K562 (cell line): ENCODE data around the gene NUDT22. TPM values are rescaled to one million over a fixed set of nuclear protein-coding genes. Genes with fewer than 3 reads are reported as not detected.
A peak's percentile ranks its signal among the peaks of the same experiment; 100 is the strongest.

Experiments
- CBFB ChIP-seq: sonication (generic); formaldehyde crosslinking; IDR thresholded peaks from 2 replicates; pipeline ENCODE4 v1.4.0; 2020; ENCODE audit warnings: mild to moderate bottlenecking, missing genetic modification reagents
- CCAR2 ChIP-seq: fragments of 200-400 bp; formaldehyde crosslinking; IDR thresholded peaks from 2 replicates; pipeline ENCODE4 v1.6.1; 2017; ENCODE audit warnings: mild to moderate bottlenecking, low read depth, low read length
- CHD4 ChIP-seq: fragments of 200-600 bp; sonication (generic); IDR thresholded peaks from 3 replicates; pipeline ENCODE4 v1.6.1; 2012; ENCODE audit warnings: low read depth, mild to moderate bottlenecking, mixed read lengths, low read length, inconsistent platforms; ENCODE audit not compliant: insufficient read depth, insufficient replicate concordance, poor library complexity, severe bottlenecking
- ETV1 ChIP-seq: fragments of 450-650 bp; conservative IDR thresholded peaks from 2 replicates; pipeline ENCODE4 v1.6.1; 2016; ENCODE audit warnings: missing genetic modification characterization, control low read depth, low read depth, missing compliant biosample characterization
- HDAC6 ChIP-seq: IDR thresholded peaks from 2 replicates; pipeline ENCODE4 v1.6.1; 2012; ENCODE audit warnings: low read depth, mild to moderate bottlenecking, control low read depth, inconsistent platforms, low read length, moderate library complexity
- NFXL1 ChIP-seq: fragments of 450-650 bp; formaldehyde crosslinking; IDR thresholded peaks from 2 replicates; pipeline ENCODE4 v1.4.0; 2021; ENCODE audit warnings: mild to moderate bottlenecking
- POLR2AphosphoS5 ChIP-seq: IDR thresholded peaks from 2 replicates; pipeline ENCODE4 v1.6.1; 2011; ENCODE audit warnings: mild to moderate bottlenecking, low read depth, low read length, moderate library complexity; ENCODE audit not compliant: control insufficient read depth, insufficient read depth
- POLR3G ChIP-seq: IDR thresholded peaks from 2 replicates; pipeline ENCODE4 v1.6.1; 2011; ENCODE audit not compliant: insufficient read length, insufficient replicate concordance; ENCODE audit errors: extremely low read depth
- PRPF4 ChIP-seq: fragments of 200-400 bp; formaldehyde crosslinking; IDR thresholded peaks from one replicate; pipeline ENCODE4 v1.6.1; 2017; ENCODE audit warnings: low read length, low read depth, mild to moderate bottlenecking; ENCODE audit not compliant: insufficient read depth, poor library complexity, severe bottlenecking
- RB1 ChIP-seq: fragments of 450-650 bp; IDR thresholded peaks from 2 replicates; pipeline ENCODE4 v1.6.1; 2017; ENCODE audit warnings: low read depth, mild to moderate bottlenecking
- SP1 ChIP-seq: sonication (generic); formaldehyde crosslinking; IDR thresholded peaks from 2 replicates; pipeline ENCODE4 v1.8.1; 2022; ENCODE audit warnings: mild to moderate bottlenecking, missing genetic modification reagents
- SRSF7 ChIP-seq: fragments of 200-400 bp; formaldehyde crosslinking; optimal IDR thresholded peaks from 2 replicates; pipeline ENCODE3; 2017; ENCODE audit warnings: mild to moderate bottlenecking, low read depth, low read length
- TCF7L2 ChIP-seq: fragments of 150-350 bp; IDR thresholded peaks from 2 replicates; pipeline ENCODE4 v1.6.1; 2016; ENCODE audit warnings: low read depth, mild to moderate bottlenecking, low read length, moderate library complexity
- polyA plus RNA-seq, 8 experiments: library from polyadenylated mRNA; depleted of rRNA in 4 of 8; stranded (reverse) in 5 of 8; unstranded in 3 of 8; fragments of >200 nt; fragmentation: Nextera tagmentation in 2 of 8; fragmentation: Illumina TruSeq in 1 of 8; extraction: Ambion mirVana in 2 of 8; extraction: Trizol in 1 of 8; gene quantifications; 2 replicates each; pipeline versions ENCODE4 v1.2.1 to v1.2.3, GENCODE V29; 2011 to 2014; ENCODE audit warnings: inconsistent platforms in 1 of 8, missing spikeins in 1 of 8
- total RNA-seq, 7 experiments: library from RNA; depleted of rRNA in 6 of 7; stranded (reverse); fragments of >200 nt in 6 of 7; fragmentation: Illumina TruSeq in 2 of 7; extraction: Trizol in 2 of 7; gene quantifications; 2 replicates each; pipeline versions ENCODE4 v1.2.1 to v1.2.3, GENCODE V29; 2011 to 2021; ENCODE audit warnings: low replicate concordance in 1 of 7
- TF ChIP-seq, protein P1 (sequence below): fragments of 450-650 bp; IDR thresholded peaks from 2 replicates; pipeline ENCODE4 v1.6.1; 2016; ENCODE audit warnings: low read depth, mild to moderate bottlenecking, moderate library complexity
- TF ChIP-seq, protein P2 (sequence below): fragments of 450-650 bp; IDR thresholded peaks from 2 replicates; pipeline ENCODE4 v1.6.1; 2017; ENCODE audit warnings: antibody characterized with exemption, mild to moderate bottlenecking
- TF ChIP-seq, protein P3 (sequence below): sonication (generic); formaldehyde crosslinking; IDR thresholded peaks from 2 replicates; pipeline ENCODE4 v1.8.0; 2023; ENCODE audit warnings: mild to moderate bottlenecking, missing genetic modification reagents
- TF ChIP-seq, protein P4 (sequence below): fragments of 250-450 bp; sonication (Bioruptor Pico); IDR thresholded peaks from 2 replicates; pipeline ENCODE4 v1.5.0; 2021

NUDT22 gene
- total and polyA plus RNA-seq, 9 of the 15 experiments (the other 6 are each of a cell fraction or from before 2014, with no cell fraction given), result 6.3 to 92.6 (median 37.4) TPM

DNA sequence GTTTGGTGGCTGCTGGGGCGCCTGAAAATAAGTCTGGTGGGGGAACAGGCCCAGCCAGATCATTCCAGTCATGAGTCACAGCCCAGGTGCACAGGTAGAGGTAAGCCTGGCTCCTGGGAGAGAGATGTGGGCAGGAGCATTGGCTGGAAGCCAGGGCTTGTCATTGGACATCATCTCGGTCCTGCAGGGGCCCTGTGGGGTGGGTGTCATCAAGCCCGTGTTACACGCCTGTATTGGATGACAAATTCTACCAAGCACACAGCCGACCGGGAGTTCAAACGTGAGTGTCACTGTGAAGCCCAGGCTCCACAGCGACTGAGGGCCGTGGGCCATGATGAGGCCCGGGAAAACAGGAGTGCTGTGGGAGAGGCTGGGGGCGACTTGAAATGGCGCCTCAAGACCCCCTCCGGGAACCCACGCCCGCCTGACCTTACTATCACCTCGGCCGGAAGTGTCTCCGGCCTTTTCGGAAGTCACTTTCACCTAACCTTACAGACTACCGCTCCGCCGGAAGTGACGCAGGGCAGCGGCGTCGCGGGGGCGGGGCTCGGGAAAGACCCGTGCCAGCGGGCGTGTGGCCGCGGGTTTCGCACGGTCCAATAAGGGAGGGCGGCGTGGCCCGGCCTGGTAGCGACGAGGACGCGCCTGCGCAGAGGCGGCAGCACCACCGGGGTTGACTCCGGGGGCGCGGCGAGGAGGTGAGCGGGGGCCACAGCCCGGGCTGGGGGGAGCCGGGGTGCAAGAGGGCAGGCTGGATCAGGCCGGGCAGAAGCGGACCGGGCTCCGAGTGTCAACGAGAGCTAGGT, 14.6 kb downstream of the NUDT22 start, which contains the start of gene FKBP2 (continued):
- TF ChIP-seq, protein P1, sequence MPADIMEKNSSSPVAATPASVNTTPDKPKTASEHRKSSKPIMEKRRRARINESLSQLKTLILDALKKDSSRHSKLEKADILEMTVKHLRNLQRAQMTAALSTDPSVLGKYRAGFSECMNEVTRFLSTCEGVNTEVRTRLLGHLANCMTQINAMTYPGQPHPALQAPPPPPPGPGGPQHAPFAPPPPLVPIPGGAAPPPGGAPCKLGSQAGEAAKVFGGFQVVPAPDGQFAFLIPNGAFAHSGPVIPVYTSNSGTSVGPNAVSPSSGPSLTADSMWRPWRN, result peak; percentile 75; the same call in 1 of the 2 replicates
- TF ChIP-seq POLR2AphosphoS5, result peak; percentile 88
- TF ChIP-seq RB1, result peak; percentile 44
- no peak for TF ChIP-seq PRPF4
- TF ChIP-seq CCAR2, result no peak
- no peak for TF ChIP-seq TCF7L2
- TF ChIP-seq CHD4, result peak; percentile 63
- peak; percentile 88 for TF ChIP-seq SP1 (CRISPR knock-in tag)
- no peak for TF ChIP-seq POLR3G
- no peak for TF ChIP-seq NFXL1 (CRISPR knock-in tag)
- TF ChIP-seq, protein P2, sequence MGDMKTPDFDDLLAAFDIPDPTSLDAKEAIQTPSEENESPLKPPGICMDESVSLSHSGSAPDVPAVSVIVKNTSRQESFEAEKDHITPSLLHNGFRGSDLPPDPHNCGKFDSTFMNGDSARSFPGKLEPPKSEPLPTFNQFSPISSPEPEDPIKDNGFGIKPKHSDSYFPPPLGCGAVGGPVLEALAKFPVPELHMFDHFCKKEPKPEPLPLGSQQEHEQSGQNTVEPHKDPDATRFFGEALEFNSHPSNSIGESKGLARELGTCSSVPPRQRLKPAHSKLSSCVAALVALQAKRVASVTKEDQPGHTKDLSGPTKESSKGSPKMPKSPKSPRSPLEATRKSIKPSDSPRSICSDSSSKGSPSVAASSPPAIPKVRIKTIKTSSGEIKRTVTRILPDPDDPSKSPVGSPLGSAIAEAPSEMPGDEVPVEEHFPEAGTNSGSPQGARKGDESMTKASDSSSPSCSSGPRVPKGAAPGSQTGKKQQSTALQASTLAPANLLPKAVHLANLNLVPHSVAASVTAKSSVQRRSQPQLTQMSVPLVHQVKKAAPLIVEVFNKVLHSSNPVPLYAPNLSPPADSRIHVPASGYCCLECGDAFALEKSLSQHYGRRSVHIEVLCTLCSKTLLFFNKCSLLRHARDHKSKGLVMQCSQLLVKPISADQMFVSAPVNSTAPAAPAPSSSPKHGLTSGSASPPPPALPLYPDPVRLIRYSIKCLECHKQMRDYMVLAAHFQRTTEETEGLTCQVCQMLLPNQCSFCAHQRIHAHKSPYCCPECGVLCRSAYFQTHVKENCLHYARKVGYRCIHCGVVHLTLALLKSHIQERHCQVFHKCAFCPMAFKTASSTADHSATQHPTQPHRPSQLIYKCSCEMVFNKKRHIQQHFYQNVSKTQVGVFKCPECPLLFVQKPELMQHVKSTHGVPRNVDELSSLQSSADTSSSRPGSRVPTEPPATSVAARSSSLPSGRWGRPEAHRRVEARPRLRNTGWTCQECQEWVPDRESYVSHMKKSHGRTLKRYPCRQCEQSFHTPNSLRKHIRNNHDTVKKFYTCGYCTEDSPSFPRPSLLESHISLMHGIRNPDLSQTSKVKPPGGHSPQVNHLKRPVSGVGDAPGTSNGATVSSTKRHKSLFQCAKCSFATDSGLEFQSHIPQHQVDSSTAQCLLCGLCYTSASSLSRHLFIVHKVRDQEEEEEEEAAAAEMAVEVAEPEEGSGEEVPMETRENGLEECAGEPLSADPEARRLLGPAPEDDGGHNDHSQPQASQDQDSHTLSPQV, result peak; percentile 51; the same call in 1 of the 2 replicates
- TF ChIP-seq SRSF7, result no peak
- TF ChIP-seq, protein P3, sequence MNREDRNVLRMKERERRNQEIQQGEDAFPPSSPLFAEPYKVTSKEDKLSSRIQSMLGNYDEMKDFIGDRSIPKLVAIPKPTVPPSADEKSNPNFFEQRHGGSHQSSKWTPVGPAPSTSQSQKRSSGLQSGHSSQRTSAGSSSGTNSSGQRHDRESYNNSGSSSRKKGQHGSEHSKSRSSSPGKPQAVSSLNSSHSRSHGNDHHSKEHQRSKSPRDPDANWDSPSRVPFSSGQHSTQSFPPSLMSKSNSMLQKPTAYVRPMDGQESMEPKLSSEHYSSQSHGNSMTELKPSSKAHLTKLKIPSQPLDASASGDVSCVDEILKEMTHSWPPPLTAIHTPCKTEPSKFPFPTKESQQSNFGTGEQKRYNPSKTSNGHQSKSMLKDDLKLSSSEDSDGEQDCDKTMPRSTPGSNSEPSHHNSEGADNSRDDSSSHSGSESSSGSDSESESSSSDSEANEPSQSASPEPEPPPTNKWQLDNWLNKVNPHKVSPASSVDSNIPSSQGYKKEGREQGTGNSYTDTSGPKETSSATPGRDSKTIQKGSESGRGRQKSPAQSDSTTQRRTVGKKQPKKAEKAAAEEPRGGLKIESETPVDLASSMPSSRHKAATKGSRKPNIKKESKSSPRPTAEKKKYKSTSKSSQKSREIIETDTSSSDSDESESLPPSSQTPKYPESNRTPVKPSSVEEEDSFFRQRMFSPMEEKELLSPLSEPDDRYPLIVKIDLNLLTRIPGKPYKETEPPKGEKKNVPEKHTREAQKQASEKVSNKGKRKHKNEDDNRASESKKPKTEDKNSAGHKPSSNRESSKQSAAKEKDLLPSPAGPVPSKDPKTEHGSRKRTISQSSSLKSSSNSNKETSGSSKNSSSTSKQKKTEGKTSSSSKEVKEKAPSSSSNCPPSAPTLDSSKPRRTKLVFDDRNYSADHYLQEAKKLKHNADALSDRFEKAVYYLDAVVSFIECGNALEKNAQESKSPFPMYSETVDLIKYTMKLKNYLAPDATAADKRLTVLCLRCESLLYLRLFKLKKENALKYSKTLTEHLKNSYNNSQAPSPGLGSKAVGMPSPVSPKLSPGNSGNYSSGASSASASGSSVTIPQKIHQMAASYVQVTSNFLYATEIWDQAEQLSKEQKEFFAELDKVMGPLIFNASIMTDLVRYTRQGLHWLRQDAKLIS, result peak; percentile 90
- no peak for TF ChIP-seq HDAC6
- TF ChIP-seq, protein P4, sequence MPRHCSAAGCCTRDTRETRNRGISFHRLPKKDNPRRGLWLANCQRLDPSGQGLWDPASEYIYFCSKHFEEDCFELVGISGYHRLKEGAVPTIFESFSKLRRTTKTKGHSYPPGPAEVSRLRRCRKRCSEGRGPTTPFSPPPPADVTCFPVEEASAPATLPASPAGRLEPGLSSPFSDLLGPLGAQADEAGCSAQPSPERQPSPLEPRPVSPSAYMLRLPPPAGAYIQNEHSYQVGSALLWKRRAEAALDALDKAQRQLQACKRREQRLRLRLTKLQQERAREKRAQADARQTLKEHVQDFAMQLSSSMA (CRISPR knock-in tag), result peak; percentile 68; the same call in 1 of the 2 replicates
- TF ChIP-seq ETV1 (tag), result peak; percentile 92; the same call in 1 of the 2 replicates
- peak; percentile 63; the same call in 1 of the 2 replicates for TF ChIP-seq CBFB (CRISPR knock-in tag)
